ENCODE results near the gene BAG2.

- TF ChIP-seq CTCF (IDR thresholded peaks at IDR 0.05): no peak
- TF ChIP-seq POLR2AphosphoS5 (IDR thresholded peaks at IDR 0.05): no peak
- TF ChIP-seq POLR2A (IDR thresholded peaks at IDR 0.05): no peak
These were observed 52.8 kb downstream of the BAG2 start for GRCh38 chr6:57224769-57225515.

Measured in breast epithelium (tissue), 3 donors.